B cell (primary cell): ENCODE results near the gene FOXF1.

Source experiments
- EZH2 ChIP-seq: IDR thresholded peaks from 2 replicates; pipeline ENCODE4 v1.6.1; 2012; ENCODE audit warnings: borderline replicate concordance, low read depth, mild to moderate bottlenecking, moderate library complexity, low read length; ENCODE audit not compliant: insufficient read depth, poor library complexity, severe bottlenecking
- TF ChIP-seq, protein P1 (sequence below): fragments of 200-600 bp; IDR thresholded peaks from one replicate; pipeline ENCODE4 v1.8.0; 2022; ENCODE audit warnings: antibody characterized with exemption, mild to moderate bottlenecking

DNA sequence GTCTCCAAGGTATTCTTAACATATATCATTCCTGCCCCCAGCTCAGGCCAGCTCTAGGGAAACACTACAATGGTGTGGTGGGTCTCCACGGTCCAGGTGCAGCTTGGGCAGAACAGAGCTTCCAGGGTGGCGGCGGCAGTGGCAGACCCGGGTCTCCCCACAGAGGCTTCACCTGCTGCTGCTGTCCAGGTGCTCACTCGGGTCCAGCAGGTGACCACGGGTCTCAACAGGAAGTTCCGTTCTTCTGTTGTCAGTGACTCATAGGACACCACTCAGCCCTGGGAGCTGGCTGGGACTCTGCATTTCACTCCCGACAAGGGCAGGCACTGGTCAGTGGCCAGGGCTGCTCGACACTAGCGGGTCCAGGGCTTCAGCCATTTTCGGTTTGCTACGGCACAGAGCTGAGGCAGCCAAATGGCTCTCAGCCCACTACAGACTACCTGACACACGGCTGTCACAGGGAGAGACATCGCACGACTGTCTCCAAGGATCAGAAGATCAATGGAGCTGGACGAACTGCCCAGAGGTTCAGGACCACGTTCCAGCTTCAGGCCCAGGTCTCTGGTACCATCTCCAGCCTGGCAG lies 28.0 kb downstream of the FOXF1 start:
- TF ChIP-seq, protein P1, sequence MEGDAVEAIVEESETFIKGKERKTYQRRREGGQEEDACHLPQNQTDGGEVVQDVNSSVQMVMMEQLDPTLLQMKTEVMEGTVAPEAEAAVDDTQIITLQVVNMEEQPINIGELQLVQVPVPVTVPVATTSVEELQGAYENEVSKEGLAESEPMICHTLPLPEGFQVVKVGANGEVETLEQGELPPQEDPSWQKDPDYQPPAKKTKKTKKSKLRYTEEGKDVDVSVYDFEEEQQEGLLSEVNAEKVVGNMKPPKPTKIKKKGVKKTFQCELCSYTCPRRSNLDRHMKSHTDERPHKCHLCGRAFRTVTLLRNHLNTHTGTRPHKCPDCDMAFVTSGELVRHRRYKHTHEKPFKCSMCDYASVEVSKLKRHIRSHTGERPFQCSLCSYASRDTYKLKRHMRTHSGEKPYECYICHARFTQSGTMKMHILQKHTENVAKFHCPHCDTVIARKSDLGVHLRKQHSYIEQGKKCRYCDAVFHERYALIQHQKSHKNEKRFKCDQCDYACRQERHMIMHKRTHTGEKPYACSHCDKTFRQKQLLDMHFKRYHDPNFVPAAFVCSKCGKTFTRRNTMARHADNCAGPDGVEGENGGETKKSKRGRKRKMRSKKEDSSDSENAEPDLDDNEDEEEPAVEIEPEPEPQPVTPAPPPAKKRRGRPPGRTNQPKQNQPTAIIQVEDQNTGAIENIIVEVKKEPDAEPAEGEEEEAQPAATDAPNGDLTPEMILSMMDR, result no peak
- no peak for TF ChIP-seq EZH2
